Adrenal gland (tissue), 5 donors: ENCODE results near the gene KCNA5.

Source experiments
- CTCF ChIP-seq, 6 experiments: fragments of 450-650 bp in 4 of 6; fragments of 200-600 bp in 2 of 6; sonication (generic) in 1 of 6; IDR thresholded peaks; 1 replicate in 5 of 6; 2 replicates in 1 of 6; pipeline versions ENCODE4 v1.5.1 to v1.8.0; 2016 to 2021; ENCODE audit warnings: antibody characterized with exemption in 6 of 6, mild to moderate bottlenecking in 2 of 6, moderate library complexity in 1 of 6
- POLR2A ChIP-seq, 2 donors: fragments of 450-650 bp; IDR thresholded peaks; one replicate each; pipeline ENCODE4 v1.6.1; 2017; ENCODE audit warnings: antibody characterized with exemption in 2 of 2, mild to moderate bottlenecking in 2 of 2, moderate library complexity in 1 of 2
- donor health status: DM: no; HTN: no; CAD: no.

- no peak for TF ChIP-seq CTCF (IDR thresholded peaks at IDR 0.05)
- TF ChIP-seq POLR2A (IDR thresholded peaks at IDR 0.05), result no peak
Measured at GRCh38 chr12:5043589-5044419, at the start of gene KCNA5.
